KMS-11 (cell line): ENCODE data around the gene ADGRG6.

Source experiments
- H2AFZ ChIP-seq: fragments of 200-600 bp; sonication (generic); 2 replicates; pipeline ENCODE4 v1.6.1; 2016; ENCODE audit warnings: antibody characterized with exemption, mixed run types, low read depth
- H3K27ac ChIP-seq: fragments of 200-600 bp; sonication (generic); 2 replicates; pipeline ENCODE4 v1.6.1; 2016; ENCODE audit warnings: mild to moderate bottlenecking, mixed run types
- H3K27me3 ChIP-seq: fragments of 200-600 bp; sonication (generic); 2 replicates; pipeline ENCODE4 v1.6.1; 2017; ENCODE audit warnings: mild to moderate bottlenecking, low read depth, mixed run types, moderate library complexity; ENCODE audit not compliant: insufficient read depth
- H3K36me3 ChIP-seq: fragments of 200-600 bp; sonication (generic); 2 replicates; pipeline ENCODE4 v1.6.1; 2017; ENCODE audit warnings: mild to moderate bottlenecking, mixed run types; ENCODE audit not compliant: insufficient read depth
- H3K4me1 ChIP-seq: fragments of 200-600 bp; sonication (generic); 2 replicates; pipeline ENCODE4 v1.6.1; 2016; ENCODE audit warnings: mild to moderate bottlenecking, low read depth, mixed run types; ENCODE audit not compliant: poor library complexity, severe bottlenecking
- H3K4me2 ChIP-seq: fragments of 200-600 bp; sonication (generic); 2 replicates; pipeline ENCODE4 v1.7.0; 2016; ENCODE audit warnings: mild to moderate bottlenecking, mixed run types
- H3K4me3 ChIP-seq: fragments of 200-600 bp; sonication (generic); IDR thresholded peaks from 2 replicates; pipeline ENCODE4 v1.6.1; 2017; ENCODE audit warnings: low read depth, low read length, mixed read lengths; ENCODE audit not compliant: insufficient read depth
- H3K79me2 ChIP-seq: fragments of 200-600 bp; sonication (generic); 2 replicates; pipeline ENCODE4 v1.6.1; 2016; ENCODE audit warnings: low read depth, mixed run types; ENCODE audit not compliant: insufficient read depth
- H3K9ac ChIP-seq: fragments of 200-600 bp; sonication (generic); 2 replicates; pipeline ENCODE4 v1.6.1; 2016; ENCODE audit warnings: mild to moderate bottlenecking, mixed run types
- H4K20me1 ChIP-seq: fragments of 200-600 bp; sonication (generic); 2 replicates; pipeline ENCODE4 v1.6.1; 2016; ENCODE audit warnings: mild to moderate bottlenecking, mixed run types; ENCODE audit not compliant: insufficient read depth
- CTCF ChIP-seq: fragments of 200-600 bp; sonication (generic); conservative IDR thresholded peaks from 2 replicates; pipeline ENCODE4 v1.6.1; 2017; ENCODE audit warnings: low read depth, mild to moderate bottlenecking, antibody characterized with exemption, low read length, moderate library complexity, mixed read lengths

The ADGRG6 gene

DNA sequence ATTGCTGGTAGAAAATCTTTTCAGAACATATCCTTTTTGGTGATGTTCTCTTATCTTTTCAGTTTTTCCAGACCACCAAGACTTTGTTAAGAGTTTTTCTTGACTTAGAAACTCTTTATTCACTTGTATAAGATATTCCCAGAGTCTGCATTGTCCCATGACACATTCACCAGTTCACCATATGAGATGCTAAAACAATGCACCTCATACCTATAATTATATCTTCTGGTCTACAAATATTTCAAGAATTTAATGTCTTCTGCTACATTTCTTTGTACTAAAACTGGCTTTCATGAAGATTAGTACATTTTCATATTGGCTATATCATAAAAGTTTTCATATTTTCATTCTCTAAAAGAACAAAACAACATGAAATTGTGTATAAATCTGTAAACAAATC, 111.3 kb downstream of the ADGRG6 start:
- TF ChIP-seq CTCF, result no peak
- no peak overlapping the region for H3K4me2 ChIP-seq
- H3K27ac ChIP-seq, result no peak overlapping the region
- H3K4me1 ChIP-seq, result no peaks in the 10 kb centered on the region
- no peak overlapping the region for H3K9ac ChIP-seq
- H3K4me3 ChIP-seq, result no peak overlapping the region
- H3K27me3 ChIP-seq, result no peaks in the 10 kb centered on the region
- H3K79me2 ChIP-seq, result no peaks in the 10 kb centered on the region
- no peaks in the 10 kb centered on the region for H4K20me1 ChIP-seq
- no peak overlapping the region for H2AFZ ChIP-seq
- no peaks in the 10 kb centered on the region for H3K36me3 ChIP-seq

GRCh38 chr6:142414462-142415250, 112.8 kb downstream of the ADGRG6 start:
- no peaks in the 10 kb centered on the region for H3K36me3 ChIP-seq
- no peaks in the 10 kb centered on the region for H3K4me1 ChIP-seq
- no peak overlapping the region for H3K4me2 ChIP-seq
- H3K79me2 ChIP-seq, result no peaks in the 10 kb centered on the region
- H3K9ac ChIP-seq, result no peak overlapping the region
- H3K4me3 ChIP-seq, result no peak overlapping the region
- H3K27me3 ChIP-seq, result no peaks in the 10 kb centered on the region
- no peak overlapping the region for H2AFZ ChIP-seq
- H4K20me1 ChIP-seq, result no peaks in the 10 kb centered on the region
- no peak overlapping the region for H3K27ac ChIP-seq
- no peak for TF ChIP-seq CTCF

DNA sequence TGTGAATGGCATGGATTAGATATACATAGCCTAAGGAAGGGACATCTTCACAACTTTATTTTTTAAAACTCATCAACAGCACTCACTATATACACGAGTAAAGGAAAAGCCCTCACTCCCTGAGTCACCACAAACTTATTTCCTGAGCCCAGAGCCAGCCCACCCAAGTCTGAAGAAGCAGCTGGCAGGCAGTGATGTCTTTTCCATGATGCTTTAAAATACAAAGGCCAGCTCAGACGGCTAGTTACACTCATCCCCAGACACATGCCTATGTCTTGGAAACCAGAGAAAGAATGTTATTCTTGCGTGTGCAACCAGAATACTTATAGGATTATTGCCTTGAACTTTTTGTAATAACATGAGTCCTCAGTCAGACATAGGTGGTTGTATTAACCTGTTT, 114.4 kb downstream of the ADGRG6 start:
- no peak overlapping the region for H3K4me2 ChIP-seq
- no peak for TF ChIP-seq CTCF

GRCh38 chr6:142416686-142417085, 114.9 kb downstream of the ADGRG6 start:
- H3K36me3 ChIP-seq, result no peaks in the 10 kb centered on the region
- H3K4me1 ChIP-seq, result no peaks in the 10 kb centered on the region
- no peaks in the 10 kb centered on the region for H4K20me1 ChIP-seq
- H3K79me2 ChIP-seq, result no peaks in the 10 kb centered on the region
- H3K4me3 ChIP-seq, result no peak overlapping the region
- H3K27ac ChIP-seq, result no peak overlapping the region
- no peak overlapping the region for H3K9ac ChIP-seq
- no peak overlapping the region for H3K4me2 ChIP-seq
- TF ChIP-seq CTCF, result no peak
- no peak overlapping the region for H2AFZ ChIP-seq
- H3K27me3 ChIP-seq, result no peaks in the 10 kb centered on the region

More for the DNA sequence above, 114.4 kb downstream of the ADGRG6 start:
- Histone ChIP-seq H2AFZ (no peak overlapping the region), H4K20me1 (no peaks in the 10 kb centered on the region), H3K27ac (no peak overlapping the region), H3K9ac (no peak overlapping the region), H3K4me3 (no peak overlapping the region), H3K36me3 (no peaks in the 10 kb centered on the region), H3K79me2 (no peaks in the 10 kb centered on the region), H3K4me1 (no peaks in the 10 kb centered on the region), H3K27me3 (no peaks in the 10 kb centered on the region)
